Lung (tissue), 12 donors: ENCODE data around the gene SUMO4. TPM values are rescaled to one million over a fixed set of nuclear protein-coding genes. Genes with fewer than 3 reads are reported as not detected.
"Not testable (repeated sequence)": the region's sequence is repeated elsewhere in the genome, so short reads cannot be mapped to it uniquely, and the experiment has no call there.

Source experiments
- ATAC-seq: fragments of 200-7000 bp; cut with Tn5 transposase; one replicate; pipeline ENCODE4 v1.9.1; 2020; ENCODE audit warnings: moderate number of reproducible peaks; ENCODE audit not compliant: insufficient read depth, low FRiP score
- DNase-seq, 3 donors: peaks; one replicate each; pipeline ENCODE4 v3.0.0-alpha.2; 2013 to 2017
- H3K27ac ChIP-seq, 2 donors: one replicate each; pipeline ENCODE4 v1.5.1; 2013; ENCODE audit warnings: mild to moderate bottlenecking in 2 of 2, moderate library complexity in 2 of 2, control low read depth in 1 of 2, inconsistent platforms in 1 of 2, low read depth in 1 of 2, low read length in 1 of 2
- H3K27me3 ChIP-seq, 3 donors: one replicate each; pipeline ENCODE4 v1.5.1; 2013; ENCODE audit warnings: low read length in 2 of 3; ENCODE audit not compliant: control insufficient read depth in 3 of 3, insufficient read depth in 3 of 3
- H3K36me3 ChIP-seq, 4 donors: one replicate each; pipeline ENCODE4 v1.5.1; 2013; ENCODE audit warnings: low read length in 4 of 4, mild to moderate bottlenecking in 1 of 4, moderate library complexity in 1 of 4; ENCODE audit not compliant: control insufficient read depth in 4 of 4, insufficient read depth in 4 of 4
- H3K4me1 ChIP-seq, 5 donors: one replicate each; pipeline ENCODE4 v1.5.1; 2013; ENCODE audit warnings: low read length in 5 of 5, mild to moderate bottlenecking in 2 of 5, moderate library complexity in 1 of 5; ENCODE audit not compliant: control insufficient read depth in 5 of 5, insufficient read depth in 5 of 5
- H3K4me3 ChIP-seq: one replicate; pipeline ENCODE4 v1.5.1; 2013; ENCODE audit warnings: mild to moderate bottlenecking, control low read depth, moderate library complexity
- H3K9ac ChIP-seq, 2 donors: one replicate each; pipeline ENCODE4 v1.5.1; 2013; ENCODE audit warnings: low read length in 2 of 2, control low read depth in 1 of 2; ENCODE audit not compliant: insufficient read depth in 1 of 2
- H3K9me3 ChIP-seq, 4 donors: one replicate each; pipeline ENCODE4 v1.5.1; 2013; ENCODE audit warnings: low read length in 3 of 4, mild to moderate bottlenecking in 1 of 4, moderate library complexity in 1 of 4; ENCODE audit not compliant: control insufficient read depth in 4 of 4, insufficient read depth in 3 of 4
- WGBS, 2 donors: extraction: QIAGEN DNeasy Blood & Tissue Kit; methylation state at CpG; one replicate each; pipeline ENCODE4 v1.1.7; 2013; 5-methylcytosine and 5-hydroxymethylcytosine counted together
- polyA plus RNA-seq, 2 donors: library from polyadenylated mRNA; stranded (reverse); fragments of 200-250 nt; gene quantifications; one replicate each; pipeline ENCODE4 v1.2.1, GENCODE V29; 2013
- total RNA-seq, 2 donors: library from RNA; depleted of rRNA in 1 of 2; stranded (reverse); fragments of >200 nt in 1 of 2; gene quantifications; one replicate each; pipeline ENCODE4 v1.2.1, GENCODE V29; 2014 to 2021
- TF ChIP-seq, protein P1 (sequence below): IDR thresholded peaks from 2 replicates; pipeline ENCODE4 v1.5.1; 2012; ENCODE audit warnings: mild to moderate bottlenecking; ENCODE audit errors: control extremely low read depth, extremely low read depth
- donor health status: control.
- donor health status: control.
- donor health status: Bipolar disorder and iron deficiency.
- donor health status: healthy.
- donor health status: DM: yes; HTN: yes; CAD: no.

Gene SUMO4
- total and polyA plus RNA-seq, 4 donors: 0.11 to 12.9 (median 0.93) TPM

GRCh38 chr6:149440735-149441671 is 40.9 kb downstream of the SUMO4 start:
- ATAC-seq (no peak), DNase-seq (peak in 2 of 3 donors; percentile 27 to 61)
- no peaks in the 10 kb centered on the region for H3K27me3 ChIP-seq
- H3K36me3 ChIP-seq: no peaks in the 10 kb centered on the region
- H3K9ac ChIP-seq: no peak overlapping the region
- no peak overlapping the region for H3K4me3 ChIP-seq
- no peak overlapping the region for H3K27ac ChIP-seq
- H3K9me3 ChIP-seq: no peaks in the 10 kb centered on the region
- 84 to 85% methylated on average over 16 of the region's 16 CpGs for WGBS, 2 donors
- peaks cover 0 to 16% (median 0%) of the 10 kb centered on the region in 5 donors for H3K4me1 ChIP-seq
- TF ChIP-seq, protein P1, sequence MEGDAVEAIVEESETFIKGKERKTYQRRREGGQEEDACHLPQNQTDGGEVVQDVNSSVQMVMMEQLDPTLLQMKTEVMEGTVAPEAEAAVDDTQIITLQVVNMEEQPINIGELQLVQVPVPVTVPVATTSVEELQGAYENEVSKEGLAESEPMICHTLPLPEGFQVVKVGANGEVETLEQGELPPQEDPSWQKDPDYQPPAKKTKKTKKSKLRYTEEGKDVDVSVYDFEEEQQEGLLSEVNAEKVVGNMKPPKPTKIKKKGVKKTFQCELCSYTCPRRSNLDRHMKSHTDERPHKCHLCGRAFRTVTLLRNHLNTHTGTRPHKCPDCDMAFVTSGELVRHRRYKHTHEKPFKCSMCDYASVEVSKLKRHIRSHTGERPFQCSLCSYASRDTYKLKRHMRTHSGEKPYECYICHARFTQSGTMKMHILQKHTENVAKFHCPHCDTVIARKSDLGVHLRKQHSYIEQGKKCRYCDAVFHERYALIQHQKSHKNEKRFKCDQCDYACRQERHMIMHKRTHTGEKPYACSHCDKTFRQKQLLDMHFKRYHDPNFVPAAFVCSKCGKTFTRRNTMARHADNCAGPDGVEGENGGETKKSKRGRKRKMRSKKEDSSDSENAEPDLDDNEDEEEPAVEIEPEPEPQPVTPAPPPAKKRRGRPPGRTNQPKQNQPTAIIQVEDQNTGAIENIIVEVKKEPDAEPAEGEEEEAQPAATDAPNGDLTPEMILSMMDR: no peak

- ATAC-seq: no peak
- Histone ChIP-seq H3K4me1 (peaks cover 0 to 16% (median 0%) of the 10 kb centered on the region in 5 donors), H3K4me3 (no peak overlapping the region), H3K27me3 (no peaks in the 10 kb centered on the region), H3K36me3 (no peaks in the 10 kb centered on the region), H3K9ac (no peak overlapping the region), H3K9me3 (no peaks in the 10 kb centered on the region), H3K27ac (no peak overlapping the region)
- TF ChIP-seq, protein P1: no peak
- DNase-seq: no peak
- WGBS, 2 donors: 89 to 90% methylated on average over 9 of the region's 9 CpGs
These were observed 41.7 kb downstream of the SUMO4 start for GRCh38 chr6:149441740-149442139.

GRCh38 chr6:149443411-149444181 is 43.5 kb downstream of the SUMO4 start:
- TF ChIP-seq, protein P1: no peak
- DNase-seq (peak; percentile 53 to 81 (median 76)), ATAC-seq (no peak)
- no peaks in the 10 kb centered on the region for H3K27me3 ChIP-seq
- H3K4me1 ChIP-seq: peaks cover 0 to 16% (median 0%) of the 10 kb centered on the region in 5 donors
- no peaks in the 10 kb centered on the region for H3K9me3 ChIP-seq
- no peak overlapping the region for H3K9ac ChIP-seq
- no peaks in the 10 kb centered on the region for H3K36me3 ChIP-seq
- H3K27ac ChIP-seq: no peak overlapping the region
- 64 to 74% methylated on average over 8 of the region's 8 CpGs for WGBS, 2 donors
- no peak overlapping the region for H3K4me3 ChIP-seq

- H3K27ac ChIP-seq, H3K4me3 ChIP-seq, ATAC-seq, DNase-seq, H3K27me3 ChIP-seq, H3K9ac ChIP-seq, H3K36me3 ChIP-seq, H3K9me3 ChIP-seq: not testable (repeated sequence)
- WGBS, 2 donors: 86 to 87% methylated on average over 3 of the region's 3 CpGs
- peaks cover 0 to 16% (median 0%) of the 10 kb centered on the region in 5 donors for H3K4me1 ChIP-seq
These were observed 44.5 kb downstream of the SUMO4 start for GRCh38 chr6:149444360-149445094.
